NCI-H2196 (cell line): ENCODE data around the gene STXBP5.
A peak's percentile ranks its signal among the peaks of the same experiment; 100 is the strongest.
"Not testable (repeated sequence)": the region's sequence is repeated elsewhere in the genome, so short reads cannot be mapped to it uniquely, and the experiment has no call there.

Source experiments
- DNase-seq: peaks from one replicate; lab custom pipeline; 2025; ENCODE audit not compliant: unreplicated experiment; lab: John Stamatoyannopoulos, UW

The STXBP5 gene

GRCh38 chr6:147244832-147245231 lies 40.6 kb downstream of the STXBP5 start:
- no peak for DNase-seq

GRCh38 chr6:147245693-147246092 lies 41.5 kb downstream of the STXBP5 start:
- DNase-seq: no peak

DNA sequence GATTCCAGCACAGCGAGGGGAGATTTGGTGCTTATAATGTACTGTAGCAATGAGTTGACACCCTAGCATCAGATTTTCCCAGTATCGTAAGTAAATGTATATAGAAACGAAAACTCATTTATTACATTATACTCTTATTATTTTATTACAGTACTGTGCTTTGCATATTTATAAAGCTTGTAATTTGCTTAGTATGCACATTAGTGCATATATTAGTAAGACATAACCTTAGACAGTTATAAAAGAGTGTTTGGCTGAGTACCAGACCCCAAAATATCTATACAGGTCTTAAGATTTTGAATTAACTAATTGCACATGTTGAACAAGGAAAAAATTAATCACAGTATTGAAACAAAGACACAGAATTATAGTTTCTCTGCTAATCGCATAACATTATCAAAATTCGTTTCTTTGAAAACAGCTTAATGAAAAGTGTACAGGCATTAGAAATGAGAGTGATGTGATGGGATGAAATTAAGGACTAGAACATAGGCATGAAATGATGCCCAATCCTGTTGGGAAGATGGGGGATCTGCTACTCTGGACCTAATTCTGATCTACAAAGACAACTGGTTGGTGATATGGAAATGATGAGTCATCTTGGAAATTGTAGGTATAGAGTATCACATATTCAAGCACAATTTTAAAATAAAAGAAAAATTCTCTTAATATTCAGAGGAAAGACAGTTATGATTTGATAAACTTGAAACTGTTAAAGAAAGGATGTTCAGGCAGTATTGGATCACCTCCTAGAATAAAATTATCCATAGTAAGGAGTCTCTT lies 42.8 kb downstream of the STXBP5 start:
- DNase-seq: no peak

GRCh38 chr6:147248859-147249258 lies 44.6 kb downstream of the STXBP5 start:
- DNase-seq: no peak

GRCh38 chr6:147251072-147251471 lies 46.9 kb downstream of the STXBP5 start:
- no peak for DNase-seq

GRCh38 chr6:147254929-147255473 lies 50.8 kb downstream of the STXBP5 start:
- not testable (repeated sequence) for DNase-seq

DNA sequence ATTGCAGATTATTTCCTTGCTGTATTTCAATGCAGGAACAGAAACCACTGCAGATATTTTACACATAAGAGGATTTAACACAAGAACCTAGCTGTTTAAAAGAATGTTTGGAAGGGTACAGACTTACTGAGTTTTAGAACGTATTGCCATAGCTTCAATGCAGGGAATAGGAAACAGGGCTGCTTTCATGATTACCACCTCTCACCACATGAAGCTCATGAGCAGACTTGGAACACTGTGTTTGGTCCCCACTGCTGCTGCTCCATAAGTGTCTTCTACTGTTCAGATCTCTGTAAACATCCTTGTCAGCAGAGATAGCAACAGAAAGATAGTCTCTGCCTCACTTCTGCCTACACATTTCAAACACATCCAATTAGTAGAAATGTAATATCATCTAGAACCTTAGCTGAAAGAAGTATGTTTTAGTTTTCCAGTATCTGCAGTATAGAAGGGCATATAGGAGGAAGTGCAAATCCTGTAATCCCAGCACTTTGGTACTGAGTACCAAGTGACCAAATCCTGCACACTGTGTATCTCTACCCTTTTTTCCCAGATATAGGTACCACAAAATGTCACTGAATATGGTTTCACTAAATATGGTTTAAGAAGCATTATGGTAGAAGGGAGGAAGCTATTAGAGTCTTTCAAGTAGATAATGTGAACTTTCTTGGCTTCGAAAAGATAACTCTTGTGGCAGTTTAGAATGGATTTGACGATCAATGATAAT lies 51.9 kb downstream of the STXBP5 start:
- no peak for DNase-seq

- DNase-seq: no peak
These were observed 53.5 kb downstream of the STXBP5 start for GRCh38 chr6:147257760-147258159.

DNA sequence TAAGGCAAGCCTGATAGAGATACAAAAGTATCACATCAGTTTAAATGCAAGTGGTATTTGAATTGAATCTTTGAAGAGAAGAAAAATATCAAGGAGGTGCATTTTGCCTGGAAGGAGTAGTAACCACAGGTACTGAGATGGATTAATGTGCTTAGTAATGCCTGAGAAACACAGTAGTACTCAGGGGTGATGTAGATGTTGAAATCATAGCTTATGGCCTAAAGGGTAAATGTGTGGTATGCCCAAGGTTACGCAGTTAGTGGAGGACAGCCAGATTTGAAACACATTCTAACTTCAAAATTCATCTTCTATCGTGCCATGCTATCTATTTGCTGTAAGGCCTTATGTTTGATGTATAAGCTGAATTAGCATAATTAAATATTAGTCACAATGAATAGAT lies 55.9 kb downstream of the STXBP5 start:
- no peak for DNase-seq

GRCh38 chr6:147262946-147263345 lies 58.7 kb downstream of the STXBP5 start:
- no peak for DNase-seq

GRCh38 chr6:147266821-147267220 lies 62.6 kb downstream of the STXBP5 start:
- DNase-seq: no peak

DNA sequence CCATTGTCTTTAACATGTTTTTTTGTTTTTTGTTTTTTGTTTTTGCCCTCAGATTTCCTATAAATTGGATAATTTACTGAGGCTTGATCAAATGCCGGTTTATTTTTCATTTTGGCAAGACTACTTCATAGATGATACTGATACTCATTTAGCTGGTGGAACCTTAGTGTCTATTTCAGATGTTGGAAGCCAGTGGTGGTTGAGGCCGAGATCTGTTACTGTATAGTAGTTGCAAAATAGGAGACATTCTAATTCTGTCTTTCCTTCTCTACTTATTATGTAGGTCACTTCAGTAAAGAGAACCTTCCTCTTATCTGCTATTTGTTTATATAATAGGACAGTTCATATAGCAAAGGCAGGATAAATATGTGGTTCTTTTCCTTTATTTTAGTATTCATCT lies 63.4 kb downstream of the STXBP5 start:
- DNase-seq: no peak

- DNase-seq: no peak
These were observed 64.0 kb downstream of the STXBP5 start for GRCh38 chr6:147268254-147268653.

DNA sequence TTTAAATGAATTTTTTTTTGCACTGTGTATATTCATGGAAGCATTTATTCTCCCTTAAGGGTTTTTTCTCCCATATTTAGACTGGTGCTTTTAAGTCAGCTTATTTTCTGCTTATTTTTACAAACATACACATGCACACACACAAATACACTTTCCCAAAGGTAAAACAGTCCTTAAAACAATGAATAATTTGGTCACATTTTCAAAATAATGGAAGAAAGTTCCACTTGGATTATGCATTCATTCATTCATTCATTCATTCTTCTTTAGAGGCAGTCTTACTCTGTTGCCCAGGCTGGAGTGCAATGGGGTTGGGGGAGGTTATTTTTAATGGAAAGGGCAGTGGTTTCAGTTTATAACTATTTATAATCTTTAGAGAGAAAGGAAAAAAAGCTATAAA lies 69.8 kb downstream of the STXBP5 start:
- DNase-seq: no peak

- DNase-seq: no peak
These were observed 70.6 kb downstream of the STXBP5 start for GRCh38 chr6:147274776-147275175.

DNA sequence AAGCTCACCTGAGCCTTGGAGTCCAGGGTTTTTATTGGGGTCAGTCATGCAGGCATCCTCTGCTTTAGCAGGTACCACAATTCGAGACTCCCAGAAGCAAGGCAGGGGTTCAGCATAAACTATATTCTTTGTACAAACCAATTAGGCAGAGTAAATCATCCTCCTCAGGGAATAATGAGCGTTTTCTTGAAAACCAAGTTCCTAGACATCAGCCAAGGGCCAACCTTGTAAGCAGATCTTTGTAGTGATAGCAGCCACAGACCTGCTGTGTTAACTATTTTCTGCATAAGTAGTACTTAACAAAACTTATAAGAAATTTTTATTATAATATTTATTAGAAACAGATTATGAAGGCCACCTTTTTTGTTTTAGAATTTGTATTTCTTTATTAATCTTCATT lies 74.7 kb downstream of the STXBP5 start:
- no peak for DNase-seq

DNA sequence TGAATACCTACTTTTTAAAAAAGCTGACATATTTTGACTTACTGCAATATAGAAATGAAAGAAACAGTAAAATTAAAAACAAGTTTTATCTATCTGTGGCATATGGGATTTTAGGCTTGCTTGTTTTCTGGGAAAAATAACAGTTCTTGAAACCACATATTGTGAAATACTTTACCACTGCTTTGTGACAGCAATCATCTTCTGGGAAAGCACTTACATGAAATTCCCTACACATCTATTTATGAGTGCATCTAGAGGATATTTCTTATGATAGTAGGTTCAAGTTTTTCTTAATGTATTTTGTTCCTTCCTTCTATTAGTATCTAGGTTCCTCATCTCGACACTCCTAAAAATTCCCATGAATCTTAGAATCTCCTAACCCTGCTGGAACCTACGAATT lies 75.2 kb downstream of the STXBP5 start:
- no peak for DNase-seq

DNA sequence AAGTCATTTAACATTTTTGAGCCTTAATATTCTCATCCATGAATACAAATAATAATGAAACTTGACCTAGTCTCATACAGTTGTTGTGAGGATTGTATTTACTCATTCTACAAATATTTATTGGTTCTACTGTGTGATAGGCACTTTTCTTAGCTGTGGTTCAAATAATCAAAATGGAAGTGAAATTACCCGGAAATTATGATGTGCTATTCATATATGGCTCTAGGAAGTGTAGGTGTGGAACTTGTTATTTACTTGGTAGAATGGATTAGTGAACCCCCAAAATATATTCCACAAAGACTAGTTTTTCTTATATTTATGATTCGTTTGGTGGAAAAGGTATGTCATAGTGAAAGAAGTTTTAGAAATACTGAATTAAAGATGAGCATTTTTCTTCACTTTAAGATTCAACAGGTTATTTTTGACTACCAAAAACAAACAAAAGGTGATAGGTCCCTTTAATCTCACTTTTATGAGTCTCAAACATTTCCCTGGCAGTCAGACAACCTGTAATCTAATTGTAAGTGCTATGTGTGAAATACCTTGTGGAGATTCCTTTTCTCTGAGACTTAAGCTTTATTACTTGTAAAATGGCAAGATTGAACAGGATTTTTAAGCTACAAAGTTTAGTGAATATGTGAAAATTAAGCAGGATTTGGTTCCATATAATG lies 77.8 kb downstream of the STXBP5 start:
- no peak for DNase-seq

DNA sequence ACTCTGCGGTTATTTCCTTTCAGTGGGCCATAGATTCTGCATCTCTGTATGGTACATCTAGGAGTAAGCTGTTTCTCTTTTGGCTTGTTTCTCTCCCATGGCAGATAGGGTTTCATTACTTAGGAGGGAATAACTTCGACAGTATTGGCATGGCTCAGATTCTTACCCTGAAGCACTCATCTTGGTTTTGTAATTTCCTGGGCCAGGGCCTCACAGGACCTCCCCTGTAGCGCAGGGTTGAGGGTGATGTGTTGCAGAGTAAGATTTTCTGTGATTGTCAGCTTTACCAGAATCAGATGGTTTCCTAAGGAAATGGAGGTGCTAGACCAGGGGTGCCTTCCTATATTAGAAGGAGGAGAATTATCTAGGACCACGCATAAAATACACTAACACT lies 78.3 kb downstream of the STXBP5 start:
- no peak for DNase-seq

- DNase-seq: no peak
These were observed 79.2 kb downstream of the STXBP5 start for GRCh38 chr6:147283460-147283859.

- DNase-seq: peak; percentile 2
These were observed 81.1 kb downstream of the STXBP5 start for GRCh38 chr6:147285087-147285855.
